ENCODE measurements around the gene LILRB1. TPM values are rescaled to one million over a fixed set of nuclear protein-coding genes. Genes with fewer than 3 reads are reported as not detected.

Gene LILRB1
- total RNA-seq, 4 donors from 2014 or later = 1.3 to 30.5 (median 3.5) TPM

- Histone ChIP-seq H3K27ac (no peak overlapping the region), H3K4me3 (no peak overlapping the region), H3K27me3 (no peaks in the 10 kb centered on the region), H3K9me3 (no peaks in the 10 kb centered on the region), H3K4me1 (no peaks in the 10 kb centered on the region), H3K36me3 (no peaks in the 10 kb centered on the region)
- DNase-seq = no peak
- TF ChIP-seq POLR2A (IDR thresholded peaks at IDR 0.05) (no peak), CTCF (IDR thresholded peaks at IDR 0.05) (no peak)
Observed at GRCh38 chr19:54600212-54600611, 30.1 kb upstream of the LILRB1 start.

- Histone ChIP-seq H3K4me1 (no peaks in the 10 kb centered on the region), H3K36me3 (no peaks in the 10 kb centered on the region), H3K27me3 (no peaks in the 10 kb centered on the region), H3K9me3 (no peaks in the 10 kb centered on the region), H3K4me3 (no peak overlapping the region), H3K27ac (no peak overlapping the region)
- no peak for DNase-seq
- TF ChIP-seq CTCF (IDR thresholded peaks at IDR 0.05) = no peak
- no peak for TF ChIP-seq POLR2A (IDR thresholded peaks at IDR 0.05)
Observed at GRCh38 chr19:54606230-54606629, 24.1 kb upstream of the LILRB1 start.

GRCh38 chr19:54606891-54607784, 23.1 kb upstream of the LILRB1 start:
- TF ChIP-seq POLR2A (IDR thresholded peaks at IDR 0.05) (no peak), CTCF (IDR thresholded peaks at IDR 0.05) (no peak)
- no peak overlapping the region for H3K4me3 ChIP-seq
- no peak overlapping the region for H3K27ac ChIP-seq
- H3K36me3 ChIP-seq = no peaks in the 10 kb centered on the region
- no peak for DNase-seq
- no peaks in the 10 kb centered on the region for H3K4me1 ChIP-seq
- H3K27me3 ChIP-seq = no peaks in the 10 kb centered on the region
- no peaks in the 10 kb centered on the region for H3K9me3 ChIP-seq

GRCh38 chr19:54607785-54608150, 22.5 kb upstream of the LILRB1 start:
- no peak for DNase-seq
- Histone ChIP-seq H3K36me3 (no peaks in the 10 kb centered on the region), H3K4me3 (no peak overlapping the region), H3K27ac (no peak overlapping the region), H3K27me3 (no peaks in the 10 kb centered on the region), H3K4me1 (no peaks in the 10 kb centered on the region), H3K9me3 (no peaks in the 10 kb centered on the region)
- TF ChIP-seq POLR2A (IDR thresholded peaks at IDR 0.05) (no peak), CTCF (IDR thresholded peaks at IDR 0.05) (no peak)

GRCh38 chr19:54608205-54608604, 22.1 kb upstream of the LILRB1 start:
- H3K27me3 ChIP-seq = no peaks in the 10 kb centered on the region
- H3K27ac ChIP-seq = no peak overlapping the region
- H3K9me3 ChIP-seq = no peaks in the 10 kb centered on the region
- H3K4me1 ChIP-seq = no peaks in the 10 kb centered on the region
- H3K4me3 ChIP-seq = no peak overlapping the region
- DNase-seq = no peak
- no peaks in the 10 kb centered on the region for H3K36me3 ChIP-seq
- no peak for TF ChIP-seq CTCF (IDR thresholded peaks at IDR 0.05)
- no peak for TF ChIP-seq POLR2A (IDR thresholded peaks at IDR 0.05)
